Heart right ventricle (tissue), 16 donors: ENCODE results near the gene AP1G1. TPM values are rescaled to one million over a fixed set of nuclear protein-coding genes. Genes with fewer than 3 reads are reported as not detected.
A peak's percentile ranks its signal among the peaks of the same experiment; 100 is the strongest.

Source experiments
- ATAC-seq, 8 donors: fragments of 200-7000 bp; cut with Tn5 transposase; one replicate each; pipeline ENCODE4 v1.9.1; 2020; ENCODE audit warnings: mild to moderate bottlenecking in 8 of 8, moderate library complexity in 8 of 8, moderate number of reproducible peaks in 1 of 8
- DNase-seq, 2 donors: peaks; one replicate each; pipeline ENCODE4 v3.0.0-alpha.2; 2020
- H3K27ac ChIP-seq, 10 donors: fragments of 200-600 bp; sonication (generic) in 2 of 10; one replicate each; pipeline versions ENCODE4 v1.5.0 to v1.8.0; 2020 to 2022; ENCODE audit warnings: mild to moderate bottlenecking in 3 of 10
- H3K27me3 ChIP-seq, 7 donors: fragments of 200-600 bp; one replicate each; pipeline ENCODE4 v1.8.0; 2021 to 2022; ENCODE audit warnings: mild to moderate bottlenecking in 2 of 7
- H3K36me3 ChIP-seq, 9 donors: fragments of 200-600 bp; sonication (generic) in 1 of 9; one replicate each; pipeline versions ENCODE4 v1.5.0 to v1.8.0; 2020 to 2022; ENCODE audit warnings: mild to moderate bottlenecking in 2 of 9
- H3K4me1 ChIP-seq, 9 donors: fragments of 200-600 bp; sonication (generic) in 1 of 9; one replicate each; pipeline versions ENCODE4 v1.5.0 to v1.8.0; 2020 to 2022; ENCODE audit warnings: mild to moderate bottlenecking in 4 of 9
- H3K4me3 ChIP-seq, 10 donors: fragments of 200-600 bp; sonication (generic) in 2 of 10; one replicate each; pipeline versions ENCODE4 v1.5.0 to v1.8.0; 2020 to 2022; ENCODE audit warnings: mild to moderate bottlenecking in 7 of 10, moderate library complexity in 2 of 10
- H3K9me3 ChIP-seq, 11 donors: fragments of 200-600 bp in 10 of 11; sonication (generic) in 2 of 11; one replicate each; pipeline versions ENCODE4 v1.5.0 to v1.8.0; 2013 to 2022; ENCODE audit warnings: mild to moderate bottlenecking in 2 of 11, control low read depth in 1 of 11, moderate library complexity in 1 of 11
- CTCF ChIP-seq, 9 donors: fragments of 200-600 bp; sonication (generic) in 2 of 9; IDR thresholded peaks; one replicate each; pipeline versions ENCODE4 v1.5.0 to v1.8.0; 2021 to 2022; ENCODE audit warnings: antibody characterized with exemption in 9 of 9, mild to moderate bottlenecking in 5 of 9, moderate library complexity in 1 of 9
- WGBS, 2 donors: extraction: QIAGEN DNeasy Blood & Tissue Kit; methylation state at CpG; one replicate each; pipeline ENCODE4 v1.1.7; 2013; ENCODE audit warnings: inconsistent platforms in 1 of 2; 5-methylcytosine and 5-hydroxymethylcytosine counted together
- intact Hi-C, 10 donors: fragments of 100-400 bp; cut with DNase I; formaldehyde crosslinking; loops; one replicate each; pipeline versions ENCODE4 v1.11.1 to v1.14.2; 2022
- polyA plus RNA-seq, 2 donors: library from polyadenylated mRNA; stranded (reverse); fragments of 200-250 nt; gene quantifications; one replicate each; pipeline ENCODE4 v1.2.3, GENCODE V29; 2013
- total RNA-seq, 10 donors: library from RNA; stranded (reverse); fragmentation: NEBNext Ultra II Directional in 3 of 10; extraction: Animal tissue kit (Norgen Biotek cat#: 25700) in 3 of 10; gene quantifications; one replicate each; pipeline versions ENCODE4 v1.2.1 to v1.2.4, GENCODE V29; 2021 to 2023
- donor health status: Arrhythmogenic right ventricular cardiomyopathy.
- donor health status: ischemic (EF 13 %, LVEDD 7.1; RV severe dilation, severe dysfunction).
- donor health status: healthy with polysubstance abuse.
- donor health status: DM: no; HTN: yes; CAD: no.
- donor health status: DM: no; HTN: no; CAD: no.
- donor health status: ischemic (EF 25% LVEDD 6.9; RV normal size, moderate dysfunction).
- donor health status: ischemic (EF 25% LVEDD 5.7; RV mildly dilated, moderate dysfunction).
- donor health status: healthy.
- donor health status: DM: yes; HTN: yes; CAD: no.
- donor health status: Ischemic cardiomyopathy.
- donor health status: ischemic (EF 35%, LVEDD 5.7; RV mildly dilated, moderate dysfunction).
- donor health status: nonischemic (EF 11% LVEDD 7.7; RV severe dilation, severe dysfunction).
- donor health status: DM: yes; HTN: yes; CAD: no.
- donor health status: PGD.
- donor health status: ischemic (EF 29% LVEDD 5.4; RV normal size, mild dysfunction).
- donor health status: nonischemic (EF 23%, LVEDD 6.1; RV moderate dilation, normal function).

AP1G1 gene
- total and polyA plus RNA-seq, 12 donors: 12.4 to 53.7 (median 36.1) TPM

- Histone ChIP-seq H3K9me3 (no peaks in the 10 kb centered on the region), H3K4me3 (peak overlapping the region; percentile 40 to 87 (median 83)), H3K27ac (peak overlapping the region; percentile 50 to 94 (median 86)), H3K4me1 (peaks cover 2 to 37% (median 28%) of the 10 kb centered on the region in 9 donors), H3K27me3 (peaks cover 0 to 14% (median 0%) of the 10 kb centered on the region in 7 donors), H3K36me3 (peaks cover 0 to 5% (median 0%) of the 10 kb centered on the region in 9 donors)
- TF ChIP-seq CTCF (IDR thresholded peaks at IDR 0.05): peak in 1 of 9 donors; percentile 3
- intact Hi-C loops: loop anchor here in 1 of 10 donors (5.0 kb wide), 1 partner anchor 169 kb away; no protein-coding TSS in a partner anchor
- WGBS, 2 donors: 0% methylated on average over 72 to 102 of the region's 104 CpGs
- ATAC-seq (peak; percentile 80 to 94 (median 88)), DNase-seq (peak; percentile 67 to 85)
These were observed 84.9 kb downstream of the AP1G1 start for GRCh38 chr16:71723537-71724319.

GRCh38 chr16:71722801-71723536 is 85.7 kb downstream of the AP1G1 start:
- Histone ChIP-seq H3K27ac (peak overlapping the region; percentile 50 to 94 (median 86)), H3K4me1 (peaks cover 2 to 37% (median 28%) of the 10 kb centered on the region in 9 donors), H3K9me3 (no peaks in the 10 kb centered on the region), H3K36me3 (peaks cover 0 to 10% (median 0%) of the 10 kb centered on the region in 9 donors), H3K27me3 (peaks cover 0 to 14% (median 0%) of the 10 kb centered on the region in 7 donors), H3K4me3 (peak overlapping the region; percentile 40 to 87 (median 83))
- peak; percentile 65 to 67 for DNase-seq
- intact Hi-C loops: loop anchor here in 1 of 10 donors (5.0 kb wide), 1 partner anchor 169 kb away; no protein-coding TSS in a partner anchor
- 0 to 1% methylated on average over 52 to 59 of the region's 59 CpGs for WGBS, 2 donors
- TF ChIP-seq CTCF (IDR thresholded peaks at IDR 0.05): no peak
- peak; percentile 27 to 74 (median 65) for ATAC-seq

- 78 to 79% methylated on average over 8 of the region's 8 CpGs for WGBS, 2 donors
- Histone ChIP-seq H3K9me3 (no peaks in the 10 kb centered on the region), H3K27ac (no peak overlapping the region), H3K27me3 (peaks cover 0 to 14% (median 0%) of the 10 kb centered on the region in 7 donors), H3K4me3 (no peak overlapping the region), H3K36me3 (peaks cover 0 to 10% (median 0%) of the 10 kb centered on the region in 9 donors), H3K4me1 (peaks cover 0 to 21% (median 17%) of the 10 kb centered on the region in 9 donors)
- no peak for ATAC-seq
- intact Hi-C loops: loop anchor here in 1 of 10 donors (5.0 kb wide), 1 partner anchor 171 kb away; no protein-coding TSS in a partner anchor
- no peak for TF ChIP-seq CTCF (IDR thresholded peaks at IDR 0.05)
- DNase-seq: no peak
These were observed 87.4 kb downstream of the AP1G1 start for GRCh38 chr16:71721066-71721740.

GRCh38 chr16:71712501-71712900 is 96.1 kb downstream of the AP1G1 start:
- H3K4me1 ChIP-seq: peaks cover 0 to 9% (median 0%) of the 10 kb centered on the region in 9 donors

More at GRCh38 chr16:71712501-71712900, 96.1 kb downstream of the AP1G1 start:
- no peak for TF ChIP-seq CTCF (IDR thresholded peaks at IDR 0.05)
- intact Hi-C loops: no loop called here
- Histone ChIP-seq H3K27ac (no peak overlapping the region), H3K27me3 (no peaks in the 10 kb centered on the region), H3K36me3 (peaks cover 0 to 23% (median 0%) of the 10 kb centered on the region in 9 donors), H3K4me3 (no peak overlapping the region), H3K9me3 (no peaks in the 10 kb centered on the region)
- no peak for ATAC-seq
- no peak for DNase-seq
- WGBS, 2 donors: 63 to 65% methylated on average over 1 of the region's 1 CpG
